ENCODE measurements around the gene NRAP.

DNA sequence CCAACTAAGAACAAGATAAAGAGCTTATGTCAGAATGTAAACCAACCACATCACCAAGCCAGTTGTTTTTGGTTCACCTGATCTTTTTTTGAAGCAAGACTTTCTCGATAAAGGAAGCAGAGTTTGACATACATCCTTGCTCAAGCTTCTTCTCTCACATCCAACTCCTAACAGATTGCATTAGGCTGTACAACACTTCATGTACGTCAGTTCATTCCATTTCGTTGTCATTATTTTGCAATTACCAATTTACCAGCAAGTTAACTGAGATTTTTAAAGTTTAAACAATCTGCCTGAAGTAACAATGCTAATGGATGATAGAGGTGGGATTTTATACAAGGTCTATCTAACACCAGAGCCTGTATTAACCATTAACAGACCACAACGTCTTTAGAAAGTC lies 41.0 kb downstream of the NRAP start:
- TF ChIP-seq CTCF (IDR thresholded peaks at IDR 0.05) (no peak), GATA2 (CRISPR knock-in tag; IDR thresholded peaks at IDR 0.05) (no peak), FOXM1 (IDR thresholded peaks at IDR 0.05; ENCODE audit: low read depth) (no peak), POLR2AphosphoS5 (IDR thresholded peaks at IDR 0.05; ENCODE audit: low read depth, low read length) (no peak), RAD21 (IDR thresholded peaks at IDR 0.05; ENCODE audit: low read length) (no peak), EP300 (IDR thresholded peaks at IDR 0.05; ENCODE audit: borderline replicate concordance in 1 of 2, low read depth in 1 of 2, low read length in 1 of 2) (no peak), RXRA (IDR thresholded peaks at IDR 0.05; ENCODE audit: borderline replicate concordance, low read depth) (no peak), ELF1 (IDR thresholded peaks at IDR 0.05) (no peak), CHD2 (IDR thresholded peaks at IDR 0.05; ENCODE audit: low read length, partially characterized antibody) (no peak), YY1 (IDR thresholded peaks at IDR 0.05; ENCODE audit: low read depth) (no peak), JUND (IDR thresholded peaks at IDR 0.05) (no peak)
- TF ChIP-seq, protein P1, sequence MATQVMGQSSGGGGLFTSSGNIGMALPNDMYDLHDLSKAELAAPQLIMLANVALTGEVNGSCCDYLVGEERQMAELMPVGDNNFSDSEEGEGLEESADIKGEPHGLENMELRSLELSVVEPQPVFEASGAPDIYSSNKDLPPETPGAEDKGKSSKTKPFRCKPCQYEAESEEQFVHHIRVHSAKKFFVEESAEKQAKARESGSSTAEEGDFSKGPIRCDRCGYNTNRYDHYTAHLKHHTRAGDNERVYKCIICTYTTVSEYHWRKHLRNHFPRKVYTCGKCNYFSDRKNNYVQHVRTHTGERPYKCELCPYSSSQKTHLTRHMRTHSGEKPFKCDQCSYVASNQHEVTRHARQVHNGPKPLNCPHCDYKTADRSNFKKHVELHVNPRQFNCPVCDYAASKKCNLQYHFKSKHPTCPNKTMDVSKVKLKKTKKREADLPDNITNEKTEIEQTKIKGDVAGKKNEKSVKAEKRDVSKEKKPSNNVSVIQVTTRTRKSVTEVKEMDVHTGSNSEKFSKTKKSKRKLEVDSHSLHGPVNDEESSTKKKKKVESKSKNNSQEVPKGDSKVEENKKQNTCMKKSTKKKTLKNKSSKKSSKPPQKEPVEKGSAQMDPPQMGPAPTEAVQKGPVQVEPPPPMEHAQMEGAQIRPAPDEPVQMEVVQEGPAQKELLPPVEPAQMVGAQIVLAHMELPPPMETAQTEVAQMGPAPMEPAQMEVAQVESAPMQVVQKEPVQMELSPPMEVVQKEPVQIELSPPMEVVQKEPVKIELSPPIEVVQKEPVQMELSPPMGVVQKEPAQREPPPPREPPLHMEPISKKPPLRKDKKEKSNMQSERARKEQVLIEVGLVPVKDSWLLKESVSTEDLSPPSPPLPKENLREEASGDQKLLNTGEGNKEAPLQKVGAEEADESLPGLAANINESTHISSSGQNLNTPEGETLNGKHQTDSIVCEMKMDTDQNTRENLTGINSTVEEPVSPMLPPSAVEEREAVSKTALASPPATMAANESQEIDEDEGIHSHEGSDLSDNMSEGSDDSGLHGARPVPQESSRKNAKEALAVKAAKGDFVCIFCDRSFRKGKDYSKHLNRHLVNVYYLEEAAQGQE (IDR thresholded peaks at IDR 0.05; ENCODE audit: low read depth, low read length) = no peak
- TF ChIP-seq, protein P2, sequence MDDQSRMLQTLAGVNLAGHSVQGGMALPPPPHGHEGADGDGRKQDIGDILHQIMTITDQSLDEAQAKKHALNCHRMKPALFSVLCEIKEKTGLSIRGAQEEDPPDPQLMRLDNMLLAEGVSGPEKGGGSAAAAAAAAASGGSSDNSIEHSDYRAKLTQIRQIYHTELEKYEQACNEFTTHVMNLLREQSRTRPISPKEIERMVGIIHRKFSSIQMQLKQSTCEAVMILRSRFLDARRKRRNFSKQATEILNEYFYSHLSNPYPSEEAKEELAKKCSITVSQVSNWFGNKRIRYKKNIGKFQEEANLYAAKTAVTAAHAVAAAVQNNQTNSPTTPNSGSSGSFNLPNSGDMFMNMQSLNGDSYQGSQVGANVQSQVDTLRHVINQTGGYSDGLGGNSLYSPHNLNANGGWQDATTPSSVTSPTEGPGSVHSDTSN (IDR thresholded peaks at IDR 0.05) = no peak
- TF ChIP-seq, protein P3, sequence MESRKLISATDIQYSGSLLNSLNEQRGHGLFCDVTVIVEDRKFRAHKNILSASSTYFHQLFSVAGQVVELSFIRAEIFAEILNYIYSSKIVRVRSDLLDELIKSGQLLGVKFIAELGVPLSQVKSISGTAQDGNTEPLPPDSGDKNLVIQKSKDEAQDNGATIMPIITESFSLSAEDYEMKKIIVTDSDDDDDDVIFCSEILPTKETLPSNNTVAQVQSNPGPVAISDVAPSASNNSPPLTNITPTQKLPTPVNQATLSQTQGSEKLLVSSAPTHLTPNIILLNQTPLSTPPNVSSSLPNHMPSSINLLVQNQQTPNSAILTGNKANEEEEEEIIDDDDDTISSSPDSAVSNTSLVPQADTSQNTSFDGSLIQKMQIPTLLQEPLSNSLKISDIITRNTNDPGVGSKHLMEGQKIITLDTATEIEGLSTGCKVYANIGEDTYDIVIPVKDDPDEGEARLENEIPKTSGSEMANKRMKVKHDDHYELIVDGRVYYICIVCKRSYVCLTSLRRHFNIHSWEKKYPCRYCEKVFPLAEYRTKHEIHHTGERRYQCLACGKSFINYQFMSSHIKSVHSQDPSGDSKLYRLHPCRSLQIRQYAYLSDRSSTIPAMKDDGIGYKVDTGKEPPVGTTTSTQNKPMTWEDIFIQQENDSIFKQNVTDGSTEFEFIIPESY (IDR thresholded peaks at IDR 0.05; ENCODE audit: borderline replicate concordance, low read depth) = no peak
